H1 (cell line): ENCODE results near the gene IL17RA. TPM values are rescaled to one million over a fixed set of nuclear protein-coding genes. Genes with fewer than 3 reads are reported as not detected.

Source experiments
- CTCF ChIA-PET: fragments of 300-600 bp; sonication (Branson Sonifier 250); formaldehyde crosslinking; loops from one replicate; lab custom pipeline; 2021; ENCODE audit not compliant: partially characterized antibody; lab: Charles Lee
- POLR2A ChIA-PET: fragments of 300-600 bp; sonication (Branson Sonifier 250); formaldehyde crosslinking; loops from one replicate; lab custom pipeline; 2021; ENCODE audit warnings: inconsistent platforms; ENCODE audit not compliant: partially characterized antibody; lab: Charles Lee
- DNase-seq, 2 experiments: peaks; one replicate each; pipeline versions ENCODE4 v3.0.0 to v3.0.0-alpha.2; 2010 to 2022; ENCODE audit warnings: low spot score in 2 of 2, low read depth in 1 of 2, mixed read lengths in 1 of 2
- FAIRE-seq: peaks from 2 replicates; lab custom pipeline; 2011; peaks lifted over from hg19 to GRCh38; lab: Jason Lieb, UNC
- H2AFZ ChIP-seq: 2 replicates; pipeline ENCODE4 v1.8.1; 2012; ENCODE audit warnings: low read length, inconsistent platforms
- H2AK5ac ChIP-seq: 2 replicates; pipeline ENCODE4 v1.6.1; 2013; ENCODE audit warnings: low read depth, low read length
- H2BK120ac ChIP-seq: replicated peaks from 2 replicates; pipeline ENCODE3; 2013; ENCODE audit warnings: low read depth, low read length, inconsistent platforms
- H2BK12ac ChIP-seq: 2 replicates; pipeline ENCODE4 v1.6.1; 2013; ENCODE audit warnings: low read depth, low read length
- H2BK15ac ChIP-seq: 2 replicates; pipeline ENCODE4 v1.6.1; 2013; ENCODE audit warnings: low read length
- H2BK20ac ChIP-seq: 2 replicates; pipeline ENCODE4 v1.6.1; 2013; ENCODE audit warnings: low read length
- H2BK5ac ChIP-seq: 2 replicates; pipeline ENCODE4 v1.6.1; 2013; ENCODE audit warnings: low read depth, low read length
- H3K14ac ChIP-seq: 2 replicates; pipeline ENCODE4 v1.6.1; 2013; ENCODE audit warnings: inconsistent platforms; ENCODE audit not compliant: insufficient read length
- H3K18ac ChIP-seq: 2 replicates; pipeline ENCODE4 v1.6.1; 2013; ENCODE audit warnings: low read length; ENCODE audit errors: extremely low read depth
- H3K23ac ChIP-seq: 2 replicates; pipeline ENCODE4 v1.6.1; 2013; ENCODE audit warnings: inconsistent platforms; ENCODE audit not compliant: insufficient read length
- H3K23me2 ChIP-seq: 2 replicates; pipeline ENCODE4 v1.6.1; 2013; ENCODE audit warnings: low read depth, low read length
- H3K27ac ChIP-seq: 2 replicates; pipeline ENCODE4 v1.6.1; 2011; ENCODE audit warnings: low read depth, low read length, inconsistent platforms
- H3K27me3 ChIP-seq, 4 experiments: replicated peaks in 1 of 4; 1 replicate in 1 of 4; 2 replicates in 3 of 4; pipeline versions ENCODE4 v1.6.1 to v1.8.1; 2011 to 2013; ENCODE audit warnings: low read length in 3 of 4, mild to moderate bottlenecking in 3 of 4, inconsistent platforms in 2 of 4, mixed read lengths in 2 of 4, moderate library complexity in 1 of 4; ENCODE audit not compliant: control insufficient read depth in 3 of 4, insufficient read depth in 3 of 4; ENCODE audit errors: extremely low read depth in 1 of 4
- H3K36me3 ChIP-seq, 4 experiments: 2 replicates each; pipeline versions ENCODE4 v1.6.1 to v1.8.1; 2011 to 2013; ENCODE audit warnings: mild to moderate bottlenecking in 4 of 4, low read length in 3 of 4, moderate library complexity in 2 of 4, control low read depth in 1 of 4, inconsistent platforms in 1 of 4; ENCODE audit not compliant: insufficient read depth in 4 of 4, control insufficient read depth in 2 of 4
- H3K4ac ChIP-seq: replicated peaks from 2 replicates; pipeline ENCODE3; 2013; ENCODE audit warnings: low read length, low read depth, mixed read lengths, inconsistent platforms; ENCODE audit not compliant: insufficient read length
- H3K4me1 ChIP-seq, 4 experiments: replicated peaks in 1 of 4; 1 replicate in 1 of 4; 2 replicates in 3 of 4; pipeline versions ENCODE4 v1.6.1 to v1.8.1; 2011 to 2013; ENCODE audit warnings: low read length in 3 of 4, inconsistent platforms in 2 of 4, mixed read lengths in 1 of 4; ENCODE audit not compliant: insufficient read depth in 4 of 4, control insufficient read depth in 3 of 4
- H3K4me2 ChIP-seq, 2 experiments: 2 replicates each; pipeline versions ENCODE4 v1.6.1 to v1.8.1; 2011 to 2013; ENCODE audit warnings: low read depth in 2 of 2, low read length in 2 of 2, control low read depth in 1 of 2, inconsistent platforms in 1 of 2, mild to moderate bottlenecking in 1 of 2; ENCODE audit not compliant: insufficient read depth in 1 of 2
- H3K4me3 ChIP-seq, 4 experiments: fragments of 200-600, 300-600 bp in 1 of 4; sonication (generic), shearing (Covaris generic), sonication (Bioruptor Twin) in 1 of 4; 2 replicates each; pipeline versions ENCODE4 v1.5.1 to v1.8.1; 2011 to 2016; ENCODE audit warnings: low read length in 4 of 4, low read depth in 3 of 4, control low read depth in 2 of 4, inconsistent platforms in 2 of 4, mild to moderate bottlenecking in 2 of 4, mixed read lengths in 1 of 4, moderate library complexity in 1 of 4; ENCODE audit not compliant: insufficient read depth in 2 of 4; ENCODE audit errors: extremely low read depth in 1 of 4
- H3K56ac ChIP-seq: replicated peaks from 2 replicates; pipeline ENCODE3; 2013; ENCODE audit warnings: low read depth, mild to moderate bottlenecking, mixed read lengths, low read length, inconsistent platforms; ENCODE audit not compliant: insufficient read length
- H3K79me1 ChIP-seq: 2 replicates; pipeline ENCODE4 v1.6.1; 2013; ENCODE audit warnings: low read depth, low read length, control low read depth
- H3K79me2 ChIP-seq, 2 experiments: 2 replicates each; pipeline versions ENCODE4 v1.6.1 to v1.8.1; 2012 to 2013; ENCODE audit warnings: low read length in 2 of 2, mild to moderate bottlenecking in 2 of 2, inconsistent platforms in 1 of 2; ENCODE audit not compliant: insufficient read depth in 2 of 2, control insufficient read depth in 1 of 2
- H3K9ac ChIP-seq, 4 experiments: replicated peaks in 1 of 4; 1 replicate in 1 of 4; 2 replicates in 3 of 4; pipeline versions ENCODE4 v1.6.1 to v1.8.1; 2011 to 2013; ENCODE audit warnings: low read depth in 3 of 4, low read length in 3 of 4, control low read depth in 2 of 4, mild to moderate bottlenecking in 2 of 4, moderate library complexity in 2 of 4, inconsistent platforms in 1 of 4; ENCODE audit errors: extremely low read depth in 1 of 4
- H3K9me3 ChIP-seq, 2 experiments: 2 replicates each; pipeline versions ENCODE4 v1.6.1 to v1.8.1; 2012 to 2013; ENCODE audit warnings: mild to moderate bottlenecking in 2 of 2, moderate library complexity in 2 of 2, control low read depth in 1 of 2, inconsistent platforms in 1 of 2, low read depth in 1 of 2, low read length in 1 of 2, mixed read lengths in 1 of 2; ENCODE audit not compliant: insufficient read depth in 2 of 2
- H4K20me1 ChIP-seq, 2 experiments: replicated peaks in 1 of 2; 2 replicates each; pipeline versions ENCODE3 to v1.8.1; 2011 to 2013; ENCODE audit warnings: inconsistent platforms in 2 of 2, low read length in 2 of 2, mild to moderate bottlenecking in 1 of 2; ENCODE audit not compliant: insufficient read depth in 2 of 2, control insufficient read depth in 1 of 2
- H4K5ac ChIP-seq: 2 replicates; pipeline ENCODE4 v1.6.1; 2013; ENCODE audit warnings: low read length, low read depth, mixed read lengths, inconsistent platforms; ENCODE audit not compliant: insufficient read length
- H4K8ac ChIP-seq: 2 replicates; pipeline ENCODE4 v1.8.0; 2013; ENCODE audit warnings: mild to moderate bottlenecking, moderate library complexity, low read length, inconsistent platforms; ENCODE audit not compliant: insufficient read depth; ENCODE audit errors: extremely low read depth
- H4K91ac ChIP-seq: replicated peaks from 2 replicates; pipeline ENCODE3; 2013; ENCODE audit warnings: low read length, mixed read lengths, inconsistent platforms; ENCODE audit not compliant: insufficient read length
- CHD1 ChIP-seq: IDR thresholded peaks from 2 replicates; pipeline ENCODE4 v1.6.1; 2012; ENCODE audit warnings: low read depth, low read length, improper control_type of control experiment
- CHD2 ChIP-seq: IDR thresholded peaks from 2 replicates; pipeline ENCODE4 v1.6.1; 2012; ENCODE audit warnings: low read length, improper control_type of control experiment
- EP300 ChIP-seq, 2 experiments: IDR thresholded peaks; 1 replicate in 1 of 2; 2 replicates in 1 of 2; pipeline ENCODE4 v1.6.1; 2011 to 2012; ENCODE audit warnings: low read depth in 2 of 2, low read length in 2 of 2, mild to moderate bottlenecking in 2 of 2, borderline replicate concordance in 1 of 2, inconsistent platforms in 1 of 2, moderate library complexity in 1 of 2
- EZH2 ChIP-seq: fragments of 200-600 bp; sonication (generic); IDR thresholded peaks from 2 replicates; pipeline ENCODE4 v1.7.1; 2012; ENCODE audit warnings: low read depth, mild to moderate bottlenecking, moderate library complexity, low read length, inconsistent platforms; ENCODE audit not compliant: severe bottlenecking
- GTF2F1 ChIP-seq: IDR thresholded peaks from 2 replicates; pipeline ENCODE4 v1.6.1; 2012; ENCODE audit warnings: low read depth, low read length, improper control_type of control experiment, borderline replicate concordance
- JUN ChIP-seq: IDR thresholded peaks from 2 replicates; pipeline ENCODE4 v1.6.1; 2011; ENCODE audit warnings: low read depth, mild to moderate bottlenecking, improper control_type of control experiment, low read length
- MAX ChIP-seq: IDR thresholded peaks from 2 replicates; pipeline ENCODE4 v1.6.1; 2012; ENCODE audit warnings: inconsistent platforms
- NRF1 ChIP-seq: IDR thresholded peaks from 2 replicates; pipeline ENCODE4 v1.6.1; 2011; ENCODE audit warnings: mild to moderate bottlenecking, low read depth, low read length, improper control_type of control experiment
- PHF8 ChIP-seq: fragments of 200-600 bp; sonication (generic); conservative IDR thresholded peaks from 2 replicates; pipeline ENCODE4 v1.7.1; 2012; ENCODE audit warnings: low read depth, mild to moderate bottlenecking, inconsistent platforms, low read length, moderate library complexity
- POLR2A ChIP-seq, 2 experiments: IDR thresholded peaks; 1 replicate in 1 of 2; 2 replicates in 1 of 2; pipeline ENCODE4 v1.6.1; 2011; ENCODE audit warnings: low read depth in 2 of 2, low read length in 2 of 2, mild to moderate bottlenecking in 2 of 2; ENCODE audit errors: control extremely low read depth in 1 of 2
- POU5F1 ChIP-seq: IDR thresholded peaks from 2 replicates; pipeline ENCODE4 v1.6.1; 2011; ENCODE audit warnings: low read depth, mild to moderate bottlenecking, low read length, moderate library complexity
- SIRT6 ChIP-seq: IDR thresholded peaks from one replicate; pipeline ENCODE4 v1.7.1; 2012; ENCODE audit warnings: low read length, inconsistent platforms
- SP2 ChIP-seq: IDR thresholded peaks from 2 replicates; pipeline ENCODE4 v1.6.1; 2012; ENCODE audit warnings: mild to moderate bottlenecking, low read length, inconsistent platforms
- TAF7 ChIP-seq: optimal IDR thresholded peaks from 2 replicates; pipeline ENCODE3; 2011; ENCODE audit warnings: low read depth, mild to moderate bottlenecking, inconsistent platforms, low read length, moderate library complexity, borderline replicate concordance
- ZNF274 ChIP-seq: IDR thresholded peaks from 2 replicates; pipeline ENCODE4 v1.7.0; 2012; ENCODE audit warnings: low read length, borderline replicate concordance; ENCODE audit errors: extremely low read depth
- WGBS, 2 experiments: shearing (Covaris generic) in 1 of 2; methylation state at CpG; one replicate each; pipeline versions ENCODE4 v1.1.6 to v1.1.7; 2013 to 2015; ENCODE audit warnings: low lambda C conversion rate in 2 of 2, mixed read lengths in 2 of 2, inconsistent platforms in 1 of 2, low coverage in 1 of 2, missing lambda C conversion rate in 1 of 2; ENCODE audit not compliant: insufficient replicate concordance in 2 of 2, insufficient coverage in 1 of 2, insufficient read length in 1 of 2; ENCODE audit errors: extremely low coverage in 1 of 2, missing lambda C conversion rate in 1 of 2; 5-methylcytosine and 5-hydroxymethylcytosine counted together
- polyA plus RNA-seq, 7 experiments: library from polyadenylated mRNA; depleted of rRNA in 3 of 7; stranded (reverse) in 5 of 7; unstranded in 2 of 7; fragments of >200 nt in 5 of 7; fragments of 200-250 nt in 2 of 7; gene quantifications; 1 replicate in 5 of 7; 2 replicates in 1 of 7; 4 replicates in 1 of 7; pipeline versions ENCODE4 v1.2.1 to v1.2.3, GENCODE V29; 2011 to 2013; ENCODE audit warnings: missing spikeins in 2 of 7, mixed read lengths in 2 of 7
- total RNA-seq: library from RNA; stranded (reverse); fragmentation: NEBNext Ultra II Directional; extraction: Animal tissue kit (Norgen Biotek cat#: 25700); gene quantifications from 2 replicates; pipeline ENCODE4 v1.2.1, GENCODE V29; 2021

IL17RA gene
- total and polyA plus RNA-seq, 2 of the 8 experiments (the other 6 are each of a cell fraction or from before 2014, with no cell fraction given) = 5.6 to 9.9 TPM

GRCh38 chr22:17091851-17092250 is 7.1 kb downstream of the IL17RA start:
- Histone ChIP-seq H3K79me2 (no peaks in the 10 kb centered on the region; a peak in 1 of 4 replicates), H3K36me3 (no peaks in the 10 kb centered on the region), H3K27ac (no peak overlapping the region), H4K5ac (no peak overlapping the region), H3K56ac (no peak overlapping the region), H3K9ac (no peak overlapping the region), H3K9me3 (no peaks in the 10 kb centered on the region; a peak in 1 of 4 replicates), H3K4ac (no peak overlapping the region), H3K4me1 (0 out of 7 replicates have a peak, but pooled peaks cover 0 to 2% (median 0%) of the 10 kb centered on the region in 4 experiments), H2BK5ac (no peak overlapping the region), H4K20me1 (peaks cover 0 to 6% of the 10 kb centered on the region in 2 experiments), H2BK15ac (no peak overlapping the region), H3K27me3 (peaks cover 0 to 7% (median 2%) of the 10 kb centered on the region in 4 experiments; a peak in 2 of 7 replicates), H3K23ac (no peak overlapping the region), H2BK12ac (no peak overlapping the region), H3K14ac (no peak overlapping the region), H3K4me3 (no peak overlapping the region), H3K18ac (no peak overlapping the region), H3K4me2 (no peak overlapping the region), H3K79me1 (peaks cover 6% of the 10 kb centered on the region; the same call in 1 of the 2 replicates), H2BK20ac (no peak overlapping the region), H4K91ac (no peak overlapping the region), H4K8ac (no peak overlapping the region), H2BK120ac (no peak overlapping the region), H2AK5ac (no peak overlapping the region), H2AFZ (no peak overlapping the region), H3K23me2 (no peaks in the 10 kb centered on the region)
- ChIA-PET POLR2A (interaction anchor here (1.2 kb wide), 1 partner anchor 16 kb away, joined by 3 read pairs; no protein-coding TSS in a partner anchor), CTCF (interaction anchor here (0.6 to 1.0 kb wide), 4 partner anchors 8 to 754 kb away, joined by 3 to 4 read pairs (median 3); no protein-coding TSS in a partner anchor)
- FAIRE-seq = peak; percentile 13
- DNase-seq = no peak
- 67% methylated on average over 4 of the region's 4 CpGs; no CpG with 5 or more reads in 1 of the 2 experiments for WGBS, 2 experiments
- TF ChIP-seq JUN = no peak
- TF ChIP-seq SIRT6 = no peak
- TF ChIP-seq NRF1 = no peak
- TF ChIP-seq POU5F1 = no peak
- no peak for TF ChIP-seq CHD1
- TF ChIP-seq POLR2A (IDR thresholded peaks at IDR 0.05; ENCODE audit: control extremely low read depth in 1 of 2, low read depth in 2 of 2, low read length in 2 of 2) = no peak
- TF ChIP-seq EP300 (IDR thresholded peaks at IDR 0.05; ENCODE audit: borderline replicate concordance in 1 of 2, low read depth in 2 of 2, low read length in 2 of 2) = no peak
- no peak for TF ChIP-seq CHD2
- TF ChIP-seq MAX = no peak
- TF ChIP-seq TAF7 = no peak
- TF ChIP-seq PHF8 = no peak
- TF ChIP-seq EZH2 = no peak
- no peak for TF ChIP-seq GTF2F1
- no peak for TF ChIP-seq ZNF274
- no peak for TF ChIP-seq SP2
